ENCODE data around the gene DROSHA.

GRCh38 chr5:31378136-31378535, 153.8 kb downstream of the DROSHA start:
- no peak for TF ChIP-seq POLR2A (IDR thresholded peaks at IDR 0.05; ENCODE audit: extremely low read depth, insufficient read length)
- no peak for TF ChIP-seq CTCF (IDR thresholded peaks at IDR 0.05; ENCODE audit: low read depth, low read length)
- TF ChIP-seq MYC (IDR thresholded peaks at IDR 0.05; ENCODE audit: low read depth, low read length), result no peak

Data from NB4 (cell line).